ENCODE data around the gene SPG7. TPM values are rescaled to one million over a fixed set of nuclear protein-coding genes. Genes with fewer than 3 reads are reported as not detected.

Gene SPG7
- total and polyA plus RNA-seq, 9 of the 15 experiments (the other 6 are each of a cell fraction or from before 2014, with no cell fraction given): 5.8 to 89.1 (median 49.4) TPM

GRCh38 chr16:89581861-89582563 lies 73.8 kb downstream of the SPG7 start:
- TF ChIP-seq HIVEP1 (CRISPR knock-in tag; IDR thresholded peaks at IDR 0.05) (no peak), NR2C1 (IDR thresholded peaks at IDR 0.05) (0 out of 2 replicates have a peak, but pooled peaks have one; percentile 13), NR2C1 (tag; IDR thresholded peaks at IDR 0.05) (0 out of 2 replicates have a peak, but pooled peaks have one; percentile 28)
- peaks cover 16% of the 10 kb centered on the region for H3K79me2 ChIP-seq (ENCODE audit: control insufficient read depth, insufficient read depth, low read length)
- H4K20me1 ChIP-seq (replicated peaks; ENCODE audit: control insufficient read depth, insufficient read depth, low read length): no peaks in the 10 kb centered on the region
- H2AFZ ChIP-seq (ENCODE audit: low read depth, low read length): no peak overlapping the region
- no peaks in the 10 kb centered on the region for H3K27me3 ChIP-seq (ENCODE audit: control insufficient read depth in 2 of 2, insufficient read depth in 2 of 2, low read length in 2 of 2)
- FAIRE-seq: peak; percentile 57
- ATAC-seq: no peak
- no peak overlapping the region for H3K9ac ChIP-seq (ENCODE audit: insufficient read depth in 1 of 2, low read depth in 2 of 2, low read length in 2 of 2)
- in situ Hi-C loops (cut with MboI) (no loop called here), intact Hi-C loops (cut with micrococcal nuclease) (no loop called here)
- H3K4me2 ChIP-seq (ENCODE audit: insufficient read depth, low read length): no peak overlapping the region
- POLR2A ChIA-PET: no interaction called here
- no peak overlapping the region for H3K27ac ChIP-seq (ENCODE audit: extremely low read depth, low read depth, low read length)
- no TSS peak for BruUV-seq (replicated peaks)
- DNase-seq (ENCODE audit: extremely low read depth in 1 of 4, low spot score in 3 of 4): no peak
- CTCF ChIA-PET (ENCODE audit: low intra/inter-chr PET ratio): no interaction called here
- peaks cover 11% of the 10 kb centered on the region for H3K9me3 ChIP-seq (replicated peaks; ENCODE audit: control insufficient read depth, insufficient read depth, low read depth, low read length)
- peaks cover 0 to 49% of the 10 kb centered on the region in 2 experiments; a peak in 2 of 5 replicates for H3K4me1 ChIP-seq (replicated peaks in 1 of 2; ENCODE audit: control insufficient read depth in 2 of 2, insufficient read depth in 2 of 2, low read length in 2 of 2)
- H3K9me1 ChIP-seq (ENCODE audit: control insufficient read depth, insufficient read depth, low read length): no peaks in the 10 kb centered on the region
- H3K4me3 ChIP-seq: no peak overlapping the region
- WGBS (ENCODE audit: insufficient coverage, low coverage, missing lambda C conversion rate): 95% methylated on average over 15 of the region's 15 CpGs
- H3K36me3 ChIP-seq (ENCODE audit: control insufficient read depth, insufficient read depth, low read length): peaks cover 89% of the 10 kb centered on the region

- no TSS peak for BruUV-seq (replicated peaks)
- Histone ChIP-seq H3K9ac (ENCODE audit: insufficient read depth in 1 of 2, low read depth in 2 of 2, low read length in 2 of 2) (0 out of 4 replicates have a peak overlapping the region, but pooled peaks of 1 of the 2 experiments have one; percentile 4), H3K4me2 (ENCODE audit: insufficient read depth, low read length) (no peak overlapping the region), H3K4me1 (replicated peaks in 1 of 2; ENCODE audit: control insufficient read depth in 2 of 2, insufficient read depth in 2 of 2, low read length in 2 of 2) (peaks cover 0 to 42% of the 10 kb centered on the region in 2 experiments; a peak in 2 of 5 replicates), H3K27ac (ENCODE audit: extremely low read depth, low read depth, low read length) (no peak overlapping the region), H3K79me2 (ENCODE audit: control insufficient read depth, insufficient read depth, low read length) (peaks cover 9% of the 10 kb centered on the region; the same call in 1 of the 3 replicates), H3K27me3 (ENCODE audit: control insufficient read depth in 2 of 2, insufficient read depth in 2 of 2, low read length in 2 of 2) (no peaks in the 10 kb centered on the region), H3K4me3 (no peak overlapping the region), H3K9me1 (ENCODE audit: control insufficient read depth, insufficient read depth, low read length) (no peaks in the 10 kb centered on the region), H4K20me1 (replicated peaks; ENCODE audit: control insufficient read depth, insufficient read depth, low read length) (no peaks in the 10 kb centered on the region), H3K36me3 (ENCODE audit: control insufficient read depth, insufficient read depth, low read length) (peaks cover 87% of the 10 kb centered on the region), H2AFZ (ENCODE audit: low read depth, low read length) (no peak overlapping the region), H3K9me3 (replicated peaks; ENCODE audit: control insufficient read depth, insufficient read depth, low read depth, low read length) (peaks cover 15% of the 10 kb centered on the region)
- FAIRE-seq (no peak), ATAC-seq (no peak), DNase-seq (ENCODE audit: extremely low read depth in 1 of 4, low spot score in 3 of 4) (no peak)
- WGBS (ENCODE audit: insufficient coverage, low coverage, missing lambda C conversion rate): 96% methylated on average over 17 of the region's 19 CpGs
- intact Hi-C loops (cut with micrococcal nuclease): no loop called here
- in situ Hi-C loops (cut with MboI): no loop called here
- CTCF ChIA-PET (ENCODE audit: low intra/inter-chr PET ratio): no interaction called here
- POLR2A ChIA-PET: interaction anchor here (0.6 to 1.3 kb wide), 2 partner anchors 17 to 262 kb away, joined by 3 to 4 read pairs; no protein-coding TSS in a partner anchor
- TF ChIP-seq E2F3 (CRISPR knock-in tag; IDR thresholded peaks at IDR 0.05) (no peak), RERE (CRISPR knock-in tag; IDR thresholded peaks at IDR 0.05; ENCODE audit: borderline replicate concordance) (no peak), ARID1B (IDR thresholded peaks at IDR 0.05) (no peak), ZNF274 (IDR thresholded peaks at IDR 0.05; ENCODE audit: borderline replicate concordance, low read depth, low read length) (no peak), FOSL1 (tag; conservative IDR thresholded peaks at IDR 0.05) (no peak), XRCC3 (IDR thresholded peaks at IDR 0.05) (no peak), DDX20 (tag; IDR thresholded peaks at IDR 0.05; ENCODE audit: low read depth) (no peak)
Observed at GRCh38 chr16:89582614-89583196, 74.5 kb downstream of the SPG7 start.
